Central memory CD8-positive, alpha-beta T cell (primary cell): ENCODE results near the gene KIF25.

Experiments used
- ATAC-seq: fragments of 150-1000 bp; cut with Tn5 transposase; replicated peaks from 2 replicates; pipeline ENCODE4 v1.10.0; 2022; ENCODE audit warnings: mild to moderate bottlenecking, moderate FRiP score, moderate number of reproducible peaks; ENCODE audit not compliant: poor library complexity, severe bottlenecking; ENCODE audit errors: extremely low read depth
- DNase-seq, 2 donors: peaks; one replicate each; pipeline ENCODE4 v3.0.0; 2021; ENCODE audit warnings: low spot score in 2 of 2
- H3K27ac Mint-ChIP-seq: one replicate; pipeline ENCODE4 v1.8.0; 2022; ENCODE audit warnings: low read depth, mild to moderate bottlenecking, moderate library complexity, mixed read lengths
- H3K27me3 Mint-ChIP-seq: one replicate; pipeline ENCODE4 v1.8.0; 2022; ENCODE audit warnings: mixed read lengths
- H3K36me3 Mint-ChIP-seq: one replicate; pipeline ENCODE4 v1.8.0; 2022; ENCODE audit warnings: mild to moderate bottlenecking, moderate library complexity, mixed read lengths; ENCODE audit not compliant: insufficient read depth
- H3K4me1 Mint-ChIP-seq: one replicate; pipeline ENCODE4 v1.8.0; 2022; ENCODE audit warnings: mixed read lengths
- H3K4me3 Mint-ChIP-seq: one replicate; pipeline ENCODE4 v1.8.0; 2022; ENCODE audit warnings: mild to moderate bottlenecking, moderate library complexity, mixed read lengths
- H3K9me3 Mint-ChIP-seq: one replicate; pipeline ENCODE4 v1.8.0; 2022; ENCODE audit warnings: mixed read lengths

Gene KIF25

DNA sequence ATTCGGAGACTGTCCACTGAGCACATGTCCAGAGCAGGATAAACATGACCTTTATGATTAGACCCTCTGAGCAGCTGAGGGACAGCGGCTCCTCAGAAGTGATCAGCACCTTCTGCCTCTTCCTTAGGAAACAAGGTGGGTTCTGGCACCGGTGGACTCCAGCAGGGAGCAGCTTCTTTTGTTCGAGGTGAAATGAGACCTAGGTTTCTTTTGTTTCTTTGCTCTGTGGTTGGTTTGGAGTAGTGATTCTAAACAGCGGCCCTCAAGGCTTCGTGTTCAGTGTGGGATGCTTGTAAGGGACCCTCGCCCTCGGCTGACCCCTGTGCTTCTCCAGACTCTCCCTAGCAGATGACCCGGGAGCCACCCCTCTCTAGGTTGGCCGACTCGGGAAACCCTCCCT, 96.2 kb downstream of the KIF25 start:
- no peak overlapping the region for H3K27ac Mint-ChIP-seq

More for the DNA sequence above, 96.2 kb downstream of the KIF25 start:
- Mint-ChIP-seq H3K4me3 (no peak overlapping the region), H3K9me3 (no peaks in the 10 kb centered on the region), H3K27me3 (peaks cover 13% of the 10 kb centered on the region), H3K4me1 (no peaks in the 10 kb centered on the region), H3K36me3 (no peaks in the 10 kb centered on the region)
- ATAC-seq (no peak), DNase-seq (no peak)
